Fibroblast of lung (primary cell): ENCODE measurements around the gene ING4. TPM values are rescaled to one million over a fixed set of nuclear protein-coding genes. Genes with fewer than 3 reads are reported as not detected.

Experiments
- DNase-seq, 2 donors: peaks; one replicate each; pipeline versions ENCODE4 v3.0.0 to v3.0.0-alpha.2; 2010; ENCODE audit warnings: low read depth in 2 of 2
- H2AFZ ChIP-seq: 2 replicates; pipeline ENCODE4 v1.5.1; 2012; ENCODE audit warnings: low read length, control low read depth, inconsistent platforms
- H3K27ac ChIP-seq: 2 replicates; pipeline ENCODE4 v1.5.1; 2011; ENCODE audit warnings: low read length, control low read depth; ENCODE audit not compliant: insufficient read depth
- H3K27me3 ChIP-seq: 2 replicates; pipeline ENCODE4 v1.5.1; 2011; ENCODE audit warnings: mild to moderate bottlenecking, low read length; ENCODE audit not compliant: control insufficient read depth, insufficient read depth
- H3K36me3 ChIP-seq: 2 replicates; pipeline ENCODE4 v1.5.1; 2011; ENCODE audit warnings: low read length; ENCODE audit not compliant: control insufficient read depth, insufficient read depth
- H3K4me1 ChIP-seq: 2 replicates; pipeline ENCODE4 v1.5.1; 2011; ENCODE audit warnings: low read length; ENCODE audit not compliant: control insufficient read depth, insufficient read depth; ENCODE audit errors: extremely low read depth
- H3K4me2 ChIP-seq: 2 replicates; pipeline ENCODE4 v1.5.1; 2011; ENCODE audit warnings: low read length, control low read depth; ENCODE audit not compliant: insufficient read depth; ENCODE audit errors: extremely low read depth
- H3K4me3 ChIP-seq, 4 experiments: fragments of 200-600 bp in 1 of 4; sonication (generic) in 1 of 4; replicated peaks in 1 of 4; 2 replicates each; pipeline ENCODE4 v1.5.1; 2011 to 2016; ENCODE audit warnings: low read length in 4 of 4, low read depth in 3 of 4, mild to moderate bottlenecking in 3 of 4, control low read depth in 2 of 4, inconsistent platforms in 1 of 4, mixed read lengths in 1 of 4; ENCODE audit not compliant: insufficient read depth in 1 of 4; ENCODE audit errors: control extremely low read depth in 1 of 4
- H3K79me2 ChIP-seq: 2 replicates; pipeline ENCODE4 v1.5.1; 2012; ENCODE audit warnings: mild to moderate bottlenecking, low read length, inconsistent platforms; ENCODE audit not compliant: control insufficient read depth, insufficient read depth
- H3K9ac ChIP-seq: 2 replicates; pipeline ENCODE4 v1.5.1; 2011; ENCODE audit warnings: mild to moderate bottlenecking, low read length, control low read depth; ENCODE audit not compliant: insufficient read depth
- H3K9me3 ChIP-seq: 2 replicates; pipeline ENCODE4 v1.5.1; 2012; ENCODE audit warnings: low read depth, low read length; ENCODE audit not compliant: control insufficient read depth, insufficient read depth
- H4K20me1 ChIP-seq: 2 replicates; pipeline ENCODE4 v1.5.1; 2011; ENCODE audit warnings: low read length; ENCODE audit not compliant: control insufficient read depth, insufficient read depth; ENCODE audit errors: extremely low read depth
- CTCF ChIP-seq, 2 donors: IDR thresholded peaks in 1 of 2; conservative IDR thresholded peaks in 1 of 2; 1 replicate in 1 of 2; 2 replicates in 1 of 2; pipeline ENCODE4 v1.5.1; 2011 to 2012; ENCODE audit warnings: low read length in 2 of 2, control low read depth in 1 of 2, inconsistent platforms in 1 of 2, low read depth in 1 of 2, mild to moderate bottlenecking in 1 of 2
- EZH2 ChIP-seq: IDR thresholded peaks from 2 replicates; pipeline ENCODE4 v1.5.1; 2012; ENCODE audit warnings: low read length, control low read depth, mild to moderate bottlenecking; ENCODE audit errors: missing control alignments
- polyA plus RNA-seq, 2 donors: library from polyadenylated mRNA; depleted of rRNA in 1 of 2; stranded (reverse) in 1 of 2; unstranded in 1 of 2; fragments of >200 nt; gene quantifications; 2 replicates each; pipeline ENCODE4 v1.2.1, GENCODE V29; 2011 to 2012; ENCODE audit warnings: missing spikeins in 1 of 2
- total RNA-seq: library from RNA; depleted of rRNA; stranded (reverse); fragments of >200 nt; gene quantifications from 2 replicates; pipeline ENCODE4 v1.2.1, GENCODE V29; 2014

ING4 gene
- total and polyA plus RNA-seq, 2 donors (not counting 1 experiment from before 2014, with no cell fraction given), result 36.0 to 47.1 TPM

GRCh38 chr12:6698352-6699046 lies 35.6 kb upstream of the ING4 start:
- Histone ChIP-seq H3K4me3 (no peak overlapping the region), H3K9ac (no peak overlapping the region), H3K9me3 (no peaks in the 10 kb centered on the region), H3K79me2 (no peaks in the 10 kb centered on the region), H3K36me3 (no peaks in the 10 kb centered on the region), H3K27me3 (peaks cover 33% of the 10 kb centered on the region), H3K4me1 (peaks cover 6% of the 10 kb centered on the region), H3K4me2 (no peak overlapping the region), H4K20me1 (no peaks in the 10 kb centered on the region), H2AFZ (no peak overlapping the region), H3K27ac (no peak overlapping the region)
- DNase-seq, result no peak
- TF ChIP-seq CTCF (conservative IDR thresholded peaks at IDR 0.05 in 1 of 2, IDR thresholded peaks at IDR 0.05 in 1 of 2; ENCODE audit: low read depth in 1 of 2, low read length in 2 of 2), result no peak
- no peak for TF ChIP-seq EZH2

GRCh38 chr12:6697584-6698351 lies 34.8 kb upstream of the ING4 start:
- Histone ChIP-seq H3K79me2 (no peaks in the 10 kb centered on the region), H3K4me3 (no peak overlapping the region), H3K27me3 (peaks cover 30% of the 10 kb centered on the region), H4K20me1 (no peaks in the 10 kb centered on the region), H2AFZ (no peak overlapping the region), H3K9ac (no peak overlapping the region), H3K27ac (no peak overlapping the region), H3K9me3 (no peaks in the 10 kb centered on the region), H3K4me1 (peaks cover 6% of the 10 kb centered on the region), H3K4me2 (no peak overlapping the region), H3K36me3 (no peaks in the 10 kb centered on the region)
- peak; percentile 40 to 52 for DNase-seq
- TF ChIP-seq CTCF (conservative IDR thresholded peaks at IDR 0.05 in 1 of 2, IDR thresholded peaks at IDR 0.05 in 1 of 2; ENCODE audit: low read depth in 1 of 2, low read length in 2 of 2) (peak; percentile 59 to 60), EZH2 (no peak)

GRCh38 chr12:6696690-6697583 lies 34.0 kb upstream of the ING4 start:
- Histone ChIP-seq H3K4me3 (no peak overlapping the region), H3K79me2 (no peaks in the 10 kb centered on the region), H2AFZ (no peak overlapping the region), H3K27ac (no peak overlapping the region), H3K36me3 (no peaks in the 10 kb centered on the region), H3K27me3 (peaks cover 24% of the 10 kb centered on the region), H3K9ac (no peak overlapping the region), H3K9me3 (no peaks in the 10 kb centered on the region), H3K4me1 (peaks cover 6% of the 10 kb centered on the region), H3K4me2 (no peak overlapping the region), H4K20me1 (no peaks in the 10 kb centered on the region)
- no peak for DNase-seq
- no peak for TF ChIP-seq CTCF (conservative IDR thresholded peaks at IDR 0.05 in 1 of 2, IDR thresholded peaks at IDR 0.05 in 1 of 2; ENCODE audit: low read depth in 1 of 2, low read length in 2 of 2)
- no peak for TF ChIP-seq EZH2
